Measurements from ENCODE around the gene KITLG. TPM values are rescaled to one million over a fixed set of nuclear protein-coding genes. Genes with fewer than 3 reads are reported as not detected.

KITLG gene
- total and polyA plus RNA-seq, 2 donors (not counting 1 experiment from before 2014, with no cell fraction given) = not detected

DNA sequence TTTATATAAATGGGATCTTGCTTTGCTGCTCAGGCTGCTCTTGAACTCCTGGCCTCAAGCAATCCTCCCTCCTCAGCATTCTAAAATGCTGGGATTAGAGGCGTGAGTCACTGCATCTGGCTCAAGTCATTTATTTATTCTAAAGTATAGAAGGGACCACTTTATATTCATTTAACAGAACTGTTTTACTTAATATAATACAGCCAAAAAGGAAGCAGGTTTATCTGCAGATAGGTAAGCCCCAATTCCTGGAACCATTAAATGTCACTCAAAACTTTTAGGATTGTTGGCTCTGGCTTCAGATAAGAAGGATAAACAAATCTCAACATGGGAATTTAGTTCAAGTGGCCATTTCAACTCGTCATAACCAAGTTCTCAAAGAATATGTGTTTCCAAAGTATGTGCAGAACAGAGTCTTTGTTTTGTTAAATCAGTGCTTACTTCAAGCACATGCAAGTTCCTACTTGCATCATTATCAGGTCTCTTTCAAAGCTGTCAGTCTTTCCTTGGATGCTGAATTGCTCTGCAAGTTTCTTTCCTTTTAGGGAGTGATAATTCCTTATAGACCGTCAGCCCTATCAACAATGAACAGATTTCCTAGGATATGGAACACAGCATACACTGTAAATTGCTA lies 60.4 kb downstream of the KITLG start:
- ATAC-seq (ENCODE audit: low read depth) = no peak
- ChIA-PET POLR2A (no interaction called here), CTCF (no interaction called here)
- Mint-ChIP-seq H3K4me3 (no peak overlapping the region), H3K27ac (no peak overlapping the region), H3K27me3 (no peaks in the 10 kb centered on the region), H3K4me1 (no peaks in the 10 kb centered on the region), H3K9me3 (ENCODE audit: insufficient read depth) (no peaks in the 10 kb centered on the region)
- H3K9ac ChIP-seq (ENCODE audit: low read length) = no peak overlapping the region
- H4K20me1 ChIP-seq (ENCODE audit: control insufficient read depth, insufficient read depth, low read length, poor library complexity, severe bottlenecking) = no peaks in the 10 kb centered on the region
- H3K79me2 ChIP-seq (ENCODE audit: control insufficient read depth, insufficient read depth, low read length) = no peaks in the 10 kb centered on the region
- no peaks in the 10 kb centered on the region for H3K27me3 ChIP-seq (replicated peaks in 1 of 4; ENCODE audit: control extremely low read depth in 1 of 4, control insufficient read depth in 3 of 4, insufficient read depth in 4 of 4, low read length in 3 of 4)
- no peak overlapping the region for H3K27ac ChIP-seq (ENCODE audit: low read length in 2 of 2)
- TF ChIP-seq, protein P1, sequence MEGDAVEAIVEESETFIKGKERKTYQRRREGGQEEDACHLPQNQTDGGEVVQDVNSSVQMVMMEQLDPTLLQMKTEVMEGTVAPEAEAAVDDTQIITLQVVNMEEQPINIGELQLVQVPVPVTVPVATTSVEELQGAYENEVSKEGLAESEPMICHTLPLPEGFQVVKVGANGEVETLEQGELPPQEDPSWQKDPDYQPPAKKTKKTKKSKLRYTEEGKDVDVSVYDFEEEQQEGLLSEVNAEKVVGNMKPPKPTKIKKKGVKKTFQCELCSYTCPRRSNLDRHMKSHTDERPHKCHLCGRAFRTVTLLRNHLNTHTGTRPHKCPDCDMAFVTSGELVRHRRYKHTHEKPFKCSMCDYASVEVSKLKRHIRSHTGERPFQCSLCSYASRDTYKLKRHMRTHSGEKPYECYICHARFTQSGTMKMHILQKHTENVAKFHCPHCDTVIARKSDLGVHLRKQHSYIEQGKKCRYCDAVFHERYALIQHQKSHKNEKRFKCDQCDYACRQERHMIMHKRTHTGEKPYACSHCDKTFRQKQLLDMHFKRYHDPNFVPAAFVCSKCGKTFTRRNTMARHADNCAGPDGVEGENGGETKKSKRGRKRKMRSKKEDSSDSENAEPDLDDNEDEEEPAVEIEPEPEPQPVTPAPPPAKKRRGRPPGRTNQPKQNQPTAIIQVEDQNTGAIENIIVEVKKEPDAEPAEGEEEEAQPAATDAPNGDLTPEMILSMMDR (IDR thresholded peaks at IDR 0.05) = no peak
- TF ChIP-seq EZH2 (IDR thresholded peaks at IDR 0.05; ENCODE audit: borderline replicate concordance, insufficient read depth, low read depth, low read length, poor library complexity, severe bottlenecking) = no peak
- no CpG with 5 or more reads among the region's 3 CpGs for WGBS (ENCODE audit: insufficient coverage)
- H3K4me3 ChIP-seq (ENCODE audit: control extremely low read depth in 1 of 5, extremely low read depth in 1 of 5, insufficient read depth in 1 of 5, low read depth in 2 of 5, low read length in 4 of 5) = no peak overlapping the region
- no peak overlapping the region for H3K4me2 ChIP-seq (replicated peaks; ENCODE audit: low read depth, low read length, poor library complexity, severe bottlenecking)
- no peaks in the 10 kb centered on the region for H3K36me3 ChIP-seq (replicated peaks in 1 of 2; ENCODE audit: control extremely low read depth in 1 of 2, control insufficient read depth in 1 of 2, extremely low read depth in 1 of 2, insufficient read depth in 2 of 2, low read length in 1 of 2)
- H2AFZ ChIP-seq (ENCODE audit: insufficient read depth, low read depth, low read length, poor library complexity, severe bottlenecking) = no peak overlapping the region
- intact Hi-C loops (cut with micrococcal nuclease) = no loop called here
- H3K9me3 ChIP-seq (ENCODE audit: control extremely low read depth in 1 of 3, control insufficient read depth in 2 of 3, insufficient read depth in 1 of 3, low read length in 2 of 3) = no peaks in the 10 kb centered on the region
- DNase-seq = no peak
- no peaks in the 10 kb centered on the region for H3K4me1 ChIP-seq (ENCODE audit: control insufficient read depth in 2 of 2, insufficient read depth in 2 of 2, low read length in 2 of 2)

DNA sequence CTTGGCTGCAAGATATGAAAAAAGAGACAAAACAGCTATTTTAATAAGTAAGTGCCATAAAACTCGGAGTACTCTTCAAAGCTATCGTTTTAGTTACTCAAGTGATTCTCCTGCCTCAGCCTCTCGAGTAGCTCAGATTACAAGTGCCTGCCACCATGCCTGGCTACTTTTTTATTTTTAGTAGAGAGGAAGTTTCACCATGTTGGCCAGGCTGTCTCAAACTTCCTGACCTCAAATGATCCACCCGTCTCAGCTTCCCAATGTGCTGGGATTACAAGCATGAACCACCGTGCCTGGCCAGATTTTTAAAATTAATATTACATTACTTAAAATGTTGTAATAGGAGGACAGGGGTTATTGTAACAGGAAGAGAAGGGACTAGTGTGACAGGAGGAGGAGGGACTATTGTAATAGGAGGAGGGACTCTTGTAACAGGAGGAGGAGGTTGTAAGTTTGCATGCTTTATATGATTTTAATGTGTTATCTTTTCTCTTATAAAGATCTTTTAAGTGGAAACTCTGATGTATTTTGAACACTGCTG lies 61.3 kb downstream of the KITLG start:
- Histone ChIP-seq H3K9ac (ENCODE audit: low read length) (no peak overlapping the region), H3K36me3 (replicated peaks in 1 of 2; ENCODE audit: control extremely low read depth in 1 of 2, control insufficient read depth in 1 of 2, extremely low read depth in 1 of 2, insufficient read depth in 2 of 2, low read length in 1 of 2) (no peaks in the 10 kb centered on the region), H4K20me1 (ENCODE audit: control insufficient read depth, insufficient read depth, low read length, poor library complexity, severe bottlenecking) (no peaks in the 10 kb centered on the region), H3K27ac (ENCODE audit: low read length in 2 of 2) (no peak overlapping the region), H3K9me3 (ENCODE audit: control extremely low read depth in 1 of 3, control insufficient read depth in 2 of 3, insufficient read depth in 1 of 3, low read length in 2 of 3) (no peaks in the 10 kb centered on the region), H3K79me2 (ENCODE audit: control insufficient read depth, insufficient read depth, low read length) (no peaks in the 10 kb centered on the region), H2AFZ (ENCODE audit: insufficient read depth, low read depth, low read length, poor library complexity, severe bottlenecking) (no peak overlapping the region), H3K4me2 (replicated peaks; ENCODE audit: low read depth, low read length, poor library complexity, severe bottlenecking) (no peak overlapping the region), H3K4me1 (ENCODE audit: control insufficient read depth in 2 of 2, insufficient read depth in 2 of 2, low read length in 2 of 2) (no peaks in the 10 kb centered on the region), H3K4me3 (ENCODE audit: control extremely low read depth in 1 of 5, extremely low read depth in 1 of 5, insufficient read depth in 1 of 5, low read depth in 2 of 5, low read length in 4 of 5) (no peak overlapping the region), H3K27me3 (replicated peaks in 1 of 4; ENCODE audit: control extremely low read depth in 1 of 4, control insufficient read depth in 3 of 4, insufficient read depth in 4 of 4, low read length in 3 of 4) (no peaks in the 10 kb centered on the region)
- no peak overlapping the region for H3K27ac Mint-ChIP-seq
- intact Hi-C loops (cut with micrococcal nuclease) = no loop called here
- TF ChIP-seq, protein P1 (IDR thresholded peaks at IDR 0.05) = no peak
- TF ChIP-seq EZH2 (IDR thresholded peaks at IDR 0.05; ENCODE audit: borderline replicate concordance, insufficient read depth, low read depth, low read length, poor library complexity, severe bottlenecking) = no peak
- 100% methylated on average over 2 of the region's 5 CpGs for WGBS (ENCODE audit: insufficient coverage)
- CTCF ChIA-PET = no interaction called here
- no peak overlapping the region for H3K4me3 Mint-ChIP-seq
- POLR2A ChIA-PET = no interaction called here
- H3K9me3 Mint-ChIP-seq (ENCODE audit: insufficient read depth) = no peaks in the 10 kb centered on the region
- H3K4me1 Mint-ChIP-seq = no peaks in the 10 kb centered on the region
- ATAC-seq (ENCODE audit: low read depth) = no peak
- H3K27me3 Mint-ChIP-seq = no peaks in the 10 kb centered on the region
- no peak for DNase-seq
